Panc1 (cell line): ENCODE data around the gene HDAC3. TPM values are rescaled to one million over a fixed set of nuclear protein-coding genes. Genes with fewer than 3 reads are reported as not detected.

ENCODE experiments used
- ATAC-seq: fragments of 200-7000 bp; cut with Tn5 transposase; 2 replicates; pipeline ENCODE4 v1.9.1; 2020; ENCODE audit warnings: mild to moderate bottlenecking, moderate library complexity
- BruUV-seq: library from RNA; stranded (reverse); fragments of 400-500 nt; replicated peaks from 2 replicates; lab custom pipeline; 2021; lab: Mats Ljungman, UMichigan
- CTCF ChIA-PET: fragments of 300-600 bp; sonication (Branson Sonifier 250); formaldehyde crosslinking; loops from one replicate; lab custom pipeline; 2022; ENCODE audit warnings: antibody characterized with exemption; lab: Charles Lee
- POLR2A ChIA-PET: fragments of 300-600 bp; sonication (Branson Sonifier 250); formaldehyde crosslinking; loops from one replicate; lab custom pipeline; 2022; ENCODE audit warnings: antibody characterized with exemption; lab: Charles Lee
- DNase-seq: peaks from one replicate; pipeline ENCODE4 v3.0.0-alpha.2; 2010; ENCODE audit warnings: low read depth, low spot score
- H3K27ac ChIP-seq: 2 replicates; pipeline ENCODE4 v1.5.1; 2011; ENCODE audit warnings: mild to moderate bottlenecking, low read length, inconsistent platforms
- H3K27me3 ChIP-seq: fragments of 200-500 bp; sonication (Bioruptor generic); 2 replicates; pipeline ENCODE4 v1.6.0; 2014; ENCODE audit warnings: low read length, inconsistent platforms; ENCODE audit not compliant: control insufficient read depth, insufficient read depth
- H3K36me3 ChIP-seq: fragments of 200-500 bp; sonication (Bioruptor generic); 2 replicates; pipeline ENCODE4 v1.5.1; 2014; ENCODE audit warnings: inconsistent platforms, mild to moderate bottlenecking, low read length, moderate library complexity; ENCODE audit not compliant: control insufficient read depth, insufficient read depth
- H3K4me1 ChIP-seq: 2 replicates; pipeline ENCODE4 v1.5.1; 2011; ENCODE audit warnings: inconsistent platforms, mild to moderate bottlenecking, low read length, moderate library complexity; ENCODE audit not compliant: control insufficient read depth, insufficient read depth
- H3K4me3 ChIP-seq, 2 experiments: 2 replicates each; pipeline ENCODE4 v1.5.1; 2011 to 2012; ENCODE audit warnings: low read depth in 2 of 2, low read length in 2 of 2, mild to moderate bottlenecking in 2 of 2, inconsistent platforms in 1 of 2, moderate library complexity in 1 of 2
- H3K9me3 ChIP-seq: fragments of 200-500 bp; sonication (Bioruptor generic); 2 replicates; pipeline ENCODE4 v1.5.1; 2014; ENCODE audit warnings: low read depth, mild to moderate bottlenecking, inconsistent platforms, low read length, moderate library complexity; ENCODE audit not compliant: control insufficient read depth, insufficient read depth
- POLR2AphosphoS5 ChIP-seq: IDR thresholded peaks from 2 replicates; pipeline ENCODE4 v1.6.1; 2012; ENCODE audit warnings: mild to moderate bottlenecking, low read depth, low read length, moderate library complexity
- SIN3A ChIP-seq: IDR thresholded peaks from 2 replicates; pipeline ENCODE4 v1.6.1; 2012; ENCODE audit warnings: low read depth, mild to moderate bottlenecking, low read length, moderate library complexity, borderline replicate concordance; ENCODE audit not compliant: insufficient read depth
- TCF7L2 ChIP-seq: IDR thresholded peaks from 2 replicates; pipeline ENCODE4 v1.6.1; 2011; ENCODE audit warnings: mild to moderate bottlenecking, low read depth, low read length, inconsistent platforms
- in situ Hi-C: cut with HindIII; loops from 2 replicates; pipeline ENCODE4 v1.10.0; 2016; ENCODE audit warnings: low sequenced_read_pairs, low pct_unique_long_range_greater_than_20kb
- intact Hi-C: fragments of 100-400 bp; cut with micrococcal nuclease; formaldehyde crosslinking; loops from one replicate; pipeline ENCODE4 v1.10.0; 2022; ENCODE audit not compliant: unreplicated experiment
- total RNA-seq: library from RNA; stranded (reverse); gene quantifications from one replicate; pipeline ENCODE4 v1.2.1, GENCODE V29; 2021; ENCODE audit not compliant: unreplicated experiment
- TF ChIP-seq, protein P1 (sequence below), 2 experiments: IDR thresholded peaks; 2 replicates each; pipeline ENCODE4 v1.6.1; 2011 to 2012; ENCODE audit warnings: low read depth in 2 of 2, control low read depth in 1 of 2, low read length in 1 of 2, mild to moderate bottlenecking in 1 of 2, moderate library complexity in 1 of 2; ENCODE audit not compliant: insufficient read depth in 1 of 2
- TF ChIP-seq, protein P2 (sequence below): fragments of 450-650 bp; IDR thresholded peaks from 2 replicates; pipeline ENCODE4 v1.5.1; 2017; ENCODE audit warnings: mild to moderate bottlenecking

HDAC3 gene
- total RNA-seq, 1 experiment from 2014 or later = 75.5 TPM

DNA sequence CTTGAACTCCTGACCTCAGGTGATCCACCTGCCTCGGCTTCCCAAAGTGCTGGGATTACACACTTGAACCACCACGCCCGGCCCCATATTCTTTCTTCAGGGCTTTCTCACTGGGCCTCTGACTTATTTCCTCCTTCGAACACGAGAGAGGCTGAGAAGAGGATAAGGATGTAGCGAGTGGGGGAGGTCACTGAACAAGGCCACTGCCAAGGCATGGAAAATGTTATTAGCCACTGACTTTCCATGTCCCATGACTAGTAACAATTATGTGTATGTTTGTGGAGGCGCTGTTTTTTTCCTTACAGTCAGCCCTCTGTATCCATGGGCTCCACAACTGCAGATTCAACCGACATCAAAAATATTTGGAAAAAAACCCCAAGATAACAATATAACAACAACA, 26.9 kb upstream of the HDAC3 start:
- Histone ChIP-seq H3K4me3 (no peak overlapping the region), H3K27ac (no peak overlapping the region), H3K36me3 (no peaks in the 10 kb centered on the region), H3K4me1 (0 out of 2 replicates have a peak, but pooled peaks cover 3% of the 10 kb centered on the region), H3K27me3 (no peaks in the 10 kb centered on the region), H3K9me3 (no peaks in the 10 kb centered on the region)
- DNase-seq (no peak), ATAC-seq (no peak)
- POLR2A ChIA-PET = no interaction called here
- no peak for TF ChIP-seq SIN3A
- TF ChIP-seq, protein P1, sequence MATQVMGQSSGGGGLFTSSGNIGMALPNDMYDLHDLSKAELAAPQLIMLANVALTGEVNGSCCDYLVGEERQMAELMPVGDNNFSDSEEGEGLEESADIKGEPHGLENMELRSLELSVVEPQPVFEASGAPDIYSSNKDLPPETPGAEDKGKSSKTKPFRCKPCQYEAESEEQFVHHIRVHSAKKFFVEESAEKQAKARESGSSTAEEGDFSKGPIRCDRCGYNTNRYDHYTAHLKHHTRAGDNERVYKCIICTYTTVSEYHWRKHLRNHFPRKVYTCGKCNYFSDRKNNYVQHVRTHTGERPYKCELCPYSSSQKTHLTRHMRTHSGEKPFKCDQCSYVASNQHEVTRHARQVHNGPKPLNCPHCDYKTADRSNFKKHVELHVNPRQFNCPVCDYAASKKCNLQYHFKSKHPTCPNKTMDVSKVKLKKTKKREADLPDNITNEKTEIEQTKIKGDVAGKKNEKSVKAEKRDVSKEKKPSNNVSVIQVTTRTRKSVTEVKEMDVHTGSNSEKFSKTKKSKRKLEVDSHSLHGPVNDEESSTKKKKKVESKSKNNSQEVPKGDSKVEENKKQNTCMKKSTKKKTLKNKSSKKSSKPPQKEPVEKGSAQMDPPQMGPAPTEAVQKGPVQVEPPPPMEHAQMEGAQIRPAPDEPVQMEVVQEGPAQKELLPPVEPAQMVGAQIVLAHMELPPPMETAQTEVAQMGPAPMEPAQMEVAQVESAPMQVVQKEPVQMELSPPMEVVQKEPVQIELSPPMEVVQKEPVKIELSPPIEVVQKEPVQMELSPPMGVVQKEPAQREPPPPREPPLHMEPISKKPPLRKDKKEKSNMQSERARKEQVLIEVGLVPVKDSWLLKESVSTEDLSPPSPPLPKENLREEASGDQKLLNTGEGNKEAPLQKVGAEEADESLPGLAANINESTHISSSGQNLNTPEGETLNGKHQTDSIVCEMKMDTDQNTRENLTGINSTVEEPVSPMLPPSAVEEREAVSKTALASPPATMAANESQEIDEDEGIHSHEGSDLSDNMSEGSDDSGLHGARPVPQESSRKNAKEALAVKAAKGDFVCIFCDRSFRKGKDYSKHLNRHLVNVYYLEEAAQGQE (IDR thresholded peaks at IDR 0.05; ENCODE audit: insufficient read depth in 1 of 2, low read depth in 2 of 2, low read length in 1 of 2) = no peak
- TF ChIP-seq TCF7L2 = no peak
- no peak for TF ChIP-seq POLR2AphosphoS5
- TF ChIP-seq, protein P2, sequence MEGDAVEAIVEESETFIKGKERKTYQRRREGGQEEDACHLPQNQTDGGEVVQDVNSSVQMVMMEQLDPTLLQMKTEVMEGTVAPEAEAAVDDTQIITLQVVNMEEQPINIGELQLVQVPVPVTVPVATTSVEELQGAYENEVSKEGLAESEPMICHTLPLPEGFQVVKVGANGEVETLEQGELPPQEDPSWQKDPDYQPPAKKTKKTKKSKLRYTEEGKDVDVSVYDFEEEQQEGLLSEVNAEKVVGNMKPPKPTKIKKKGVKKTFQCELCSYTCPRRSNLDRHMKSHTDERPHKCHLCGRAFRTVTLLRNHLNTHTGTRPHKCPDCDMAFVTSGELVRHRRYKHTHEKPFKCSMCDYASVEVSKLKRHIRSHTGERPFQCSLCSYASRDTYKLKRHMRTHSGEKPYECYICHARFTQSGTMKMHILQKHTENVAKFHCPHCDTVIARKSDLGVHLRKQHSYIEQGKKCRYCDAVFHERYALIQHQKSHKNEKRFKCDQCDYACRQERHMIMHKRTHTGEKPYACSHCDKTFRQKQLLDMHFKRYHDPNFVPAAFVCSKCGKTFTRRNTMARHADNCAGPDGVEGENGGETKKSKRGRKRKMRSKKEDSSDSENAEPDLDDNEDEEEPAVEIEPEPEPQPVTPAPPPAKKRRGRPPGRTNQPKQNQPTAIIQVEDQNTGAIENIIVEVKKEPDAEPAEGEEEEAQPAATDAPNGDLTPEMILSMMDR = no peak
- intact Hi-C loops = loop anchor here (10.0 kb wide), 1 partner anchor 301 kb away; the partner anchor contains the start of gene RNF14
- CTCF ChIA-PET = interaction anchor here (0.6 to 1.2 kb wide), 2 partner anchors 27 to 297 kb away, joined by 5 to 6 read pairs; partner anchors contain the start of genes HDAC3 and RELL2
- in situ Hi-C loops = no loop called here
- no TSS peak for BruUV-seq

DNA sequence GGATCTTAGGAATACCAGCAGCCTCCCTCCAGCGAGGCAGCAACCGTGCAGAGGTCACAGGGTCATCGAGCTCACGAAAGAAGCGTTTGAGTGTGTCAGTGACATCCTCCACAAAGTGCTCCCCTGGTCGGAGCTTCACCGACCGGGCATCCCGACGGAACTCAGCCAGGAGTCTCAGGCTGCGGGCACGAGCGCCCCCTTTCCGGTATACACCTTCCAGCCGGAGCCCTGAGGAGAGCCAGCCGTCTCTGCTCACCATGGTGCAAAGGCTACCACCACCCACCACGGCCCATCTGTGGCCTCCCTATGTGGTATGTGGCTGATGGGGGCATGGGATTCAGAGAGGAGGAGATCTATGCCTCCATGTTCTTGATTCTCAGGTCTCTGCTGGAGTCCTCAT, 25.4 kb upstream of the HDAC3 start:
- TF ChIP-seq, protein P2 = no peak
- TF ChIP-seq POLR2AphosphoS5 = no peak
- TF ChIP-seq TCF7L2 = no peak
- TF ChIP-seq SIN3A = no peak
- TF ChIP-seq, protein P1 (IDR thresholded peaks at IDR 0.05; ENCODE audit: insufficient read depth in 1 of 2, low read depth in 2 of 2, low read length in 1 of 2) = no peak
- in situ Hi-C loops = no loop called here
- BruUV-seq = no TSS peak
- ChIA-PET CTCF (no interaction called here), POLR2A (no interaction called here)
- H3K4me3 ChIP-seq = no peak overlapping the region
- no peaks in the 10 kb centered on the region for H3K27me3 ChIP-seq
- no peaks in the 10 kb centered on the region for H3K36me3 ChIP-seq
- DNase-seq (no peak), ATAC-seq (no peak)
- H3K4me1 ChIP-seq = 0 out of 2 replicates have a peak, but pooled peaks cover 3% of the 10 kb centered on the region
- intact Hi-C loops = loop anchor here (10.0 kb wide), 1 partner anchor 303 kb away; the partner anchor contains the start of gene RNF14
- no peaks in the 10 kb centered on the region for H3K9me3 ChIP-seq
- no peak overlapping the region for H3K27ac ChIP-seq
